Neural cell (in vitro differentiated cells): ENCODE results near the gene NEXN. TPM values are rescaled to one million over a fixed set of nuclear protein-coding genes. Genes with fewer than 3 reads are reported as not detected.

Experiments used
- H2AFZ ChIP-seq: fragments of 200-600, 300-800 bp; sonication (generic), shearing (Covaris generic); 2 replicates; pipeline ENCODE4 v1.6.0; 2014; ENCODE audit warnings: low read depth, mild to moderate bottlenecking, antibody characterized with exemption, low read length, moderate library complexity
- H3F3A ChIP-seq: fragments of 200-600 bp; shearing (Covaris generic); 2 replicates; pipeline ENCODE4 v1.6.1; 2016; ENCODE audit warnings: mild to moderate bottlenecking, moderate library complexity, mixed read lengths, antibody characterized with exemption, low read length; ENCODE audit not compliant: insufficient read depth, poor library complexity, severe bottlenecking
- H3K27ac ChIP-seq: fragments of 200-600, 300-800 bp; sonication (generic), shearing (Covaris generic); 2 replicates; pipeline ENCODE4 v1.5.1; 2014; ENCODE audit warnings: mild to moderate bottlenecking, low read length, moderate library complexity
- H3K27me3 ChIP-seq: fragments of 300-800, 200-600 bp; sonication (generic), shearing (Covaris generic); 2 replicates; pipeline ENCODE4 v1.6.0; 2014; ENCODE audit warnings: mild to moderate bottlenecking, low read depth, low read length, moderate library complexity; ENCODE audit not compliant: insufficient read depth
- H3K36me3 ChIP-seq: fragments of 300-800, 200-600 bp; sonication (generic), shearing (Covaris generic); 2 replicates; pipeline ENCODE4 v1.5.1; 2014; ENCODE audit warnings: mild to moderate bottlenecking, antibody characterized with exemption, low read length, moderate library complexity; ENCODE audit not compliant: insufficient read depth
- H3K4me2 ChIP-seq: fragments of 300-800, 200-600 bp; sonication (generic), shearing (Covaris generic); 2 replicates; pipeline ENCODE4 v1.6.0; 2014; ENCODE audit warnings: mild to moderate bottlenecking, low read length
- H3K4me3 ChIP-seq: fragments of 300-800, 200-600 bp; sonication (generic), shearing (Covaris generic); 2 replicates; pipeline ENCODE4 v1.5.1; 2014; ENCODE audit warnings: mild to moderate bottlenecking, low read length, moderate library complexity
- H3K79me2 ChIP-seq: fragments of 200-600 bp; shearing (Covaris generic); replicated peaks from 2 replicates; pipeline ENCODE4 v1.6.0; 2014; ENCODE audit warnings: mild to moderate bottlenecking, low read length, moderate library complexity; ENCODE audit not compliant: insufficient read depth
- H3K9ac ChIP-seq: fragments of 300-800, 200-600 bp; sonication (generic), shearing (Covaris generic); 2 replicates; pipeline ENCODE4 v1.6.1; 2016; ENCODE audit warnings: mild to moderate bottlenecking, low read length, mixed read lengths
- H3K9me2 ChIP-seq: fragments of 200-600 bp; shearing (Covaris generic); 2 replicates; pipeline ENCODE4 v1.6.1; 2016; ENCODE audit warnings: mild to moderate bottlenecking, low read length, mixed read lengths; ENCODE audit not compliant: insufficient read depth
- H3K9me3 ChIP-seq: fragments of 200-600, 300-800 bp; sonication (generic), shearing (Covaris generic); 2 replicates; pipeline ENCODE4 v1.6.1; 2016; ENCODE audit warnings: mild to moderate bottlenecking, mixed run types, low read length, moderate library complexity, mixed read lengths
- H4K20me1 ChIP-seq: fragments of 200-600 bp; shearing (Covaris generic); 2 replicates; pipeline ENCODE4 v1.6.1; 2016; ENCODE audit warnings: mild to moderate bottlenecking, mixed run types; ENCODE audit not compliant: insufficient read depth
- CTCF ChIP-seq: fragments of 450-650 bp; IDR thresholded peaks from 2 replicates; pipeline ENCODE4 v1.5.1; 2014; ENCODE audit warnings: antibody characterized with exemption, mild to moderate bottlenecking, moderate library complexity; ENCODE audit not compliant: poor library complexity, severe bottlenecking
- EP300 ChIP-seq: fragments of 450-650 bp; conservative IDR thresholded peaks from 2 replicates; pipeline ENCODE4 v1.6.1; 2014; ENCODE audit warnings: antibody characterized with exemption, mild to moderate bottlenecking, moderate library complexity; ENCODE audit not compliant: poor library complexity, severe bottlenecking
- EZH2 ChIP-seq: fragments of 200-600, 300-800 bp; shearing (Covaris generic), sonication (generic); IDR thresholded peaks from 2 replicates; pipeline ENCODE4 v1.6.1; 2014; ENCODE audit warnings: antibody characterized with exemption, low read length, borderline replicate concordance, mild to moderate bottlenecking; ENCODE audit not compliant: insufficient read depth, poor library complexity, severe bottlenecking
- MXI1 ChIP-seq: fragments of 450-650 bp; conservative IDR thresholded peaks from 2 replicates; pipeline ENCODE4 v1.6.1; 2014; ENCODE audit warnings: antibody characterized with exemption, mild to moderate bottlenecking; ENCODE audit not compliant: poor library complexity, severe bottlenecking
- POLR2AphosphoS5 ChIP-seq: IDR thresholded peaks from 2 replicates; pipeline ENCODE4 v1.6.1; 2012
- RAD21 ChIP-seq: fragments of 450-650 bp; conservative IDR thresholded peaks from 2 replicates; pipeline ENCODE4 v1.6.1; 2014; ENCODE audit warnings: antibody characterized with exemption, mild to moderate bottlenecking, moderate library complexity
- REST ChIP-seq: IDR thresholded peaks from 2 replicates; pipeline ENCODE4 v1.6.1; 2012; ENCODE audit warnings: borderline replicate concordance
- SMC3 ChIP-seq: fragments of 450-650 bp; conservative IDR thresholded peaks from 2 replicates; pipeline ENCODE4 v1.6.1; 2014; ENCODE audit warnings: antibody characterized with exemption, mild to moderate bottlenecking, moderate library complexity; ENCODE audit not compliant: poor library complexity
- TAF1 ChIP-seq: IDR thresholded peaks from 2 replicates; pipeline ENCODE4 v1.6.1; 2012; ENCODE audit warnings: low read depth
- polyA plus RNA-seq: library from polyadenylated mRNA; depleted of rRNA; stranded (reverse); fragments of >200 nt; gene quantifications from 2 replicates; pipeline ENCODE4 v1.2.3, GENCODE V29; 2014

NEXN gene
- polyA plus RNA-seq, 1 donor from 2014 or later = 0.43 TPM

GRCh38 chr1:77846966-77847365 lies 41.5 kb upstream of the NEXN start:
- no peaks in the 10 kb centered on the region for H3K9me3 ChIP-seq
- no peaks in the 10 kb centered on the region for H3K27me3 ChIP-seq
- H3K4me3 ChIP-seq = no peak overlapping the region
- no peak for TF ChIP-seq RAD21
- no peak for TF ChIP-seq MXI1
- no peak for TF ChIP-seq SMC3
- no peak for TF ChIP-seq EP300
- TF ChIP-seq EZH2 = no peak
- TF ChIP-seq CTCF = no peak
- no peak for TF ChIP-seq TAF1
- H3K4me2 ChIP-seq = no peak overlapping the region
- no peak overlapping the region for H3K27ac ChIP-seq
- H3K36me3 ChIP-seq = peaks cover 6% of the 10 kb centered on the region
- H2AFZ ChIP-seq = no peak overlapping the region
- no peaks in the 10 kb centered on the region for H3K79me2 ChIP-seq
- no peak overlapping the region for H3K9ac ChIP-seq
- no peaks in the 10 kb centered on the region for H4K20me1 ChIP-seq
- no peaks in the 10 kb centered on the region for H3K9me2 ChIP-seq
- H3F3A ChIP-seq = no peaks in the 10 kb centered on the region

GRCh38 chr1:77847621-77848080 lies 40.8 kb upstream of the NEXN start:
- TF ChIP-seq POLR2AphosphoS5 = no peak
- no peak for TF ChIP-seq TAF1
- no peak for TF ChIP-seq EP300
- no peak for TF ChIP-seq RAD21
- no peak for TF ChIP-seq REST
- TF ChIP-seq SMC3 = no peak
- TF ChIP-seq MXI1 = no peak
- TF ChIP-seq CTCF = no peak
- Histone ChIP-seq H2AFZ (no peak overlapping the region), H4K20me1 (no peaks in the 10 kb centered on the region), H3K9ac (no peak overlapping the region), H3K4me3 (no peak overlapping the region), H3K4me2 (no peak overlapping the region), H3K27ac (no peak overlapping the region), H3K9me3 (no peaks in the 10 kb centered on the region), H3K36me3 (peaks cover 6% of the 10 kb centered on the region), H3K27me3 (no peaks in the 10 kb centered on the region), H3F3A (no peaks in the 10 kb centered on the region), H3K9me2 (no peaks in the 10 kb centered on the region), H3K79me2 (no peaks in the 10 kb centered on the region)
